ENCODE data around the gene PLD1. TPM values are rescaled to one million over a fixed set of nuclear protein-coding genes. Genes with fewer than 3 reads are reported as not detected.

The PLD1 gene
- total and polyA plus RNA-seq, 2 of the 8 experiments (the other 6 are each of a cell fraction or from before 2014, with no cell fraction given), result 1.2 to 2.6 TPM

DNA sequence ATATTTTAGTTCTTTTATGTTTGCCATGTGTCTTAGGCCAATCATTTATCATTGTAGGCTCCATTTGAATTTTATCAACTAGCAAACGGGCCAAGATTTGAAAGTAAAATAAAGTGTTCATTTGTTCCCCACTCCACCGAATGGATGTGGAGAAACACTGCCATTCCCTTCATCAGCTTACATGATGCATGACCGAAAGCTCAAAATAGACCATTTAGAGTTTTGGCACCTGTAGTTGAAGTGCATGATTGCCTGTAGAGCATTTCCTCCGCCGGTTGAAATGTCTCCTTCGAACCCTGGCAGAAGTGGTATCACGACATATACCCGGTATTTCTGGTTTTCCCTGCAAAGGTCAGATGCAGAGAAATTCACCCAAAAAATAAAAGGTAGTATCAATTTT is 165.6 kb downstream of the PLD1 start:
- no peak overlapping the region for H3K27ac ChIP-seq (ENCODE audit: low read depth, low read length)
- H3K36me3 ChIP-seq (ENCODE audit: control insufficient read depth in 2 of 4, insufficient read depth in 4 of 4, low read length in 3 of 4), result no peaks in the 10 kb centered on the region
- no peak overlapping the region for H2BK20ac ChIP-seq (ENCODE audit: low read length)
- no peak overlapping the region for H2BK12ac ChIP-seq (ENCODE audit: low read depth, low read length)
- no peaks in the 10 kb centered on the region for H3K4me1 ChIP-seq (replicated peaks in 1 of 4; ENCODE audit: control insufficient read depth in 3 of 4, insufficient read depth in 4 of 4, low read length in 3 of 4)
- TF ChIP-seq CEBPB (IDR thresholded peaks at IDR 0.05; ENCODE audit: low read depth, low read length) (no peak), ZNF274 (IDR thresholded peaks at IDR 0.05; ENCODE audit: borderline replicate concordance, extremely low read depth, low read length) (no peak), YY1 (IDR thresholded peaks at IDR 0.05; ENCODE audit: low read depth, low read length) (no peak), RXRA (IDR thresholded peaks at IDR 0.05; ENCODE audit: insufficient read depth, low read depth, low read length) (no peak), KDM4A (IDR thresholded peaks at IDR 0.05; ENCODE audit: low read depth, low read length, severe bottlenecking) (no peak), NRF1 (IDR thresholded peaks at IDR 0.05; ENCODE audit: low read depth, low read length) (no peak), BCL11A (IDR thresholded peaks at IDR 0.05; ENCODE audit: low read depth in 2 of 2, low read length in 2 of 2) (no peak), BRCA1 (IDR thresholded peaks at IDR 0.05; ENCODE audit: low read depth, low read length) (no peak), EGR1 (IDR thresholded peaks at IDR 0.05; ENCODE audit: borderline replicate concordance, low read depth, low read length) (no peak), RAD21 (IDR thresholded peaks at IDR 0.05 in 1 of 2, conservative IDR thresholded peaks at IDR 0.05 in 1 of 2; ENCODE audit: low read depth in 2 of 2, low read length in 2 of 2) (no peak), GABPA (IDR thresholded peaks at IDR 0.05; ENCODE audit: borderline replicate concordance, insufficient read depth, low read length) (no peak), JUND (IDR thresholded peaks at IDR 0.05; ENCODE audit: low read length) (no peak), CTBP2 (IDR thresholded peaks at IDR 0.05; ENCODE audit: borderline replicate concordance, insufficient read depth, insufficient read length, low read length) (no peak)
- TF ChIP-seq, protein P1, sequence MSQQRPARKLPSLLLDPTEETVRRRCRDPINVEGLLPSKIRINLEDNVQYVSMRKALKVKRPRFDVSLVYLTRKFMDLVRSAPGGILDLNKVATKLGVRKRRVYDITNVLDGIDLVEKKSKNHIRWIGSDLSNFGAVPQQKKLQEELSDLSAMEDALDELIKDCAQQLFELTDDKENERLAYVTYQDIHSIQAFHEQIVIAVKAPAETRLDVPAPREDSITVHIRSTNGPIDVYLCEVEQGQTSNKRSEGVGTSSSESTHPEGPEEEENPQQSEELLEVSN (IDR thresholded peaks at IDR 0.05), result no peak
- H3K4me2 ChIP-seq (ENCODE audit: insufficient read depth in 1 of 2, low read depth in 2 of 2, low read length in 2 of 2), result no peak overlapping the region
- FAIRE-seq (no peak), DNase-seq (ENCODE audit: low read depth in 1 of 2, low spot score in 2 of 2) (no peak)
- H3K9ac ChIP-seq (replicated peaks in 1 of 4; ENCODE audit: extremely low read depth in 1 of 4, low read depth in 3 of 4, low read length in 3 of 4), result no peak overlapping the region
- peaks cover 2% of the 10 kb centered on the region; the same call in 1 of the 2 replicates for H3K23me2 ChIP-seq (ENCODE audit: low read depth, low read length)
- no peaks in the 10 kb centered on the region for H4K20me1 ChIP-seq (replicated peaks in 1 of 2; ENCODE audit: control insufficient read depth in 1 of 2, insufficient read depth in 2 of 2, low read length in 2 of 2)
- H4K5ac ChIP-seq (ENCODE audit: insufficient read length, low read depth, low read length), result no peak overlapping the region
- H2BK15ac ChIP-seq (ENCODE audit: low read length), result no peak overlapping the region
- no peak overlapping the region for H3K14ac ChIP-seq (ENCODE audit: insufficient read length)
- H4K91ac ChIP-seq (replicated peaks; ENCODE audit: insufficient read length, low read length), result no peak overlapping the region
- no peak overlapping the region for H3K23ac ChIP-seq (ENCODE audit: insufficient read length)
- no peaks in the 10 kb centered on the region for H3K9me3 ChIP-seq (ENCODE audit: insufficient read depth in 2 of 2, low read depth in 1 of 2, low read length in 1 of 2)
- POLR2A ChIA-PET (ENCODE audit: partially characterized antibody), result no interaction called here
- no peaks in the 10 kb centered on the region for H3K79me1 ChIP-seq (ENCODE audit: low read depth, low read length)
- H3K4me3 ChIP-seq (ENCODE audit: extremely low read depth in 1 of 4, insufficient read depth in 2 of 4, low read depth in 3 of 4, low read length in 4 of 4), result no peak overlapping the region
- no peak overlapping the region for H3K56ac ChIP-seq (replicated peaks; ENCODE audit: insufficient read length, low read depth, low read length)
- H4K8ac ChIP-seq (ENCODE audit: extremely low read depth, insufficient read depth, low read length), result no peak overlapping the region
- H3K27me3 ChIP-seq (replicated peaks in 1 of 4; ENCODE audit: control insufficient read depth in 3 of 4, extremely low read depth in 1 of 4, insufficient read depth in 3 of 4, low read length in 3 of 4), result no peaks in the 10 kb centered on the region
- CTCF ChIA-PET (ENCODE audit: partially characterized antibody), result interaction anchor here (1.2 to 4.6 kb wide), 10 partner anchors 13 to 185 kb away, joined by 3 to 49 read pairs (median 6); no protein-coding TSS in a partner anchor
- no peak overlapping the region for H2BK5ac ChIP-seq (ENCODE audit: low read depth, low read length)
- H2AK5ac ChIP-seq (ENCODE audit: low read depth, low read length), result no peak overlapping the region
- 93% methylated on average over 8 of the region's 8 CpGs; no CpG with 5 or more reads in 1 of the 2 experiments for WGBS, 2 experiments (ENCODE audit: extremely low coverage in 1 of 2, insufficient coverage in 1 of 2, insufficient read length in 1 of 2, insufficient replicate concordance in 2 of 2, low coverage in 1 of 2, low lambda C conversion rate in 2 of 2, missing lambda C conversion rate in 1 of 2)
- H2AFZ ChIP-seq (ENCODE audit: low read length), result no peak overlapping the region
- H3K79me2 ChIP-seq (ENCODE audit: control insufficient read depth in 1 of 2, insufficient read depth in 2 of 2, low read length in 2 of 2), result no peaks in the 10 kb centered on the region
- H2BK120ac ChIP-seq (replicated peaks; ENCODE audit: low read depth, low read length), result no peak overlapping the region
- H3K4ac ChIP-seq (replicated peaks; ENCODE audit: insufficient read length, low read depth, low read length), result no peak overlapping the region
- no peak overlapping the region for H3K18ac ChIP-seq (ENCODE audit: extremely low read depth, low read length)

Data from H1 (cell line).